Brain microvascular endothelial cell (primary cell): ENCODE data around the gene ANKRD24.

Experiments used
- DNase-seq: peaks from one replicate; pipeline ENCODE4 v3.0.0-alpha.2; 2020
- H3K27ac ChIP-seq: fragments of 250-450 bp; sonication (Bioruptor Pico); 2 replicates; pipeline ENCODE4 v1.5.1; 2020; ENCODE audit warnings: mild to moderate bottlenecking, moderate library complexity
- H3K27me3 ChIP-seq: fragments of 250-450 bp; sonication (Bioruptor Pico); replicated peaks from 2 replicates; pipeline ENCODE4 v1.5.1; 2020; ENCODE audit warnings: mild to moderate bottlenecking
- H3K36me3 ChIP-seq: fragments of 250-450 bp; sonication (Bioruptor Pico); replicated peaks from 2 replicates; pipeline ENCODE4 v1.5.1; 2020; ENCODE audit warnings: mild to moderate bottlenecking
- H3K4me3 ChIP-seq: 2 replicates; pipeline ENCODE4 v1.5.1; 2011; ENCODE audit warnings: low read depth, mild to moderate bottlenecking, control low read depth, low read length, moderate library complexity
- in situ Hi-C: cut with HindIII; loops from 2 replicates; pipeline ENCODE4 v1.10.0; 2017; ENCODE audit warnings: low sequenced_read_pairs, low pct_ligation_motif_present
- TF ChIP-seq, protein P1 (sequence below): IDR thresholded peaks from 2 replicates; pipeline ENCODE4 v1.5.1; 2011; ENCODE audit warnings: low read depth, mild to moderate bottlenecking, moderate library complexity, low read length, control low read depth, inconsistent platforms; ENCODE audit errors: missing control alignments

ANKRD24 gene

DNA sequence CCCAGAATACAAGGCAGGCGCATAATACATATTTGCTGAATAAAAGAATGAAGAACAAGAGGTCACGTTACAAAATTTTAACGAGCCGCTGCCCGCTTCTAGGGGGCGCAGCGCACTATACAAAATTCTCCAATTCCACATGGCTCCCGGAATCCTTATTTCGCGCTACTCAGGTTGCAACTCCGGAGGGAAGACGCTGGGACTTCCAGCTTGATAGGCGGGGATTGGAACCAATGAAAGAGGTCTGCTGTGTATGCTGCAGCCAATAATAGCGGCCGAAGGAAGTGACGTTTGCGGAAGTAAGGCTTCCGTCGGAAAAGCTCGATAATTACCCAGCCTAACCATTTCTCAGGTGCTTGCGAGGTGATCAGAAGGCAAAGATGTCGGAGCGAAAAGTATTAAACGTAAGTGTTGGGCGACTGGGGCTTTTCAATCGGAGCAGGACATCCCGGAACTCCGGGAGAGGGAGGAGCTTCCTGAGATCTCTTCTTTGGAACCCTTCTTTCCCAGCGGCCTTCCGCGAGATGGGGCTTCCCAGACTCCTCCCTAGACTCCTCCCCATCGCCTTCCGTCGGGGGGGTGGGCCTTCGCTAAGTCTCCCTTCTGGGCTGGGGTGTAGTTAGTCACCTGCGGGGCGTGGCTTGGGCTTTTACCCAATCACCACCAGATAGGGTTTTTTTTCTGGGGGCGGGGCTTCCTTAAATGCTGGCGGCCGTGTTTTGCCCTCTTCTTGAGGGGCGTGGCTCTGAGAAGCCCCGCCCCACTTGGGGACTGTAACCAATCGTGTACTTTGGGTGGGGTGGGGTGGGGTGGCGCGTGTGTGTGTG, 64.5 kb downstream of the ANKRD24 start, which contains the start of gene YJU2:
Gene YJU2 (plus strand): TSS at position 314 of the 827 bp plus-strand sequence. CDS start 67 bp downstream, at position 381.
- Histone ChIP-seq H3K36me3 (peaks cover 15% of the 10 kb centered on the region), H3K27me3 (no peaks in the 10 kb centered on the region), H3K27ac (peak within 1 kb of the TSS; percentile 96), H3K4me3 (peak within 1 kb of the TSS; percentile 91)
- TF ChIP-seq, protein P1, sequence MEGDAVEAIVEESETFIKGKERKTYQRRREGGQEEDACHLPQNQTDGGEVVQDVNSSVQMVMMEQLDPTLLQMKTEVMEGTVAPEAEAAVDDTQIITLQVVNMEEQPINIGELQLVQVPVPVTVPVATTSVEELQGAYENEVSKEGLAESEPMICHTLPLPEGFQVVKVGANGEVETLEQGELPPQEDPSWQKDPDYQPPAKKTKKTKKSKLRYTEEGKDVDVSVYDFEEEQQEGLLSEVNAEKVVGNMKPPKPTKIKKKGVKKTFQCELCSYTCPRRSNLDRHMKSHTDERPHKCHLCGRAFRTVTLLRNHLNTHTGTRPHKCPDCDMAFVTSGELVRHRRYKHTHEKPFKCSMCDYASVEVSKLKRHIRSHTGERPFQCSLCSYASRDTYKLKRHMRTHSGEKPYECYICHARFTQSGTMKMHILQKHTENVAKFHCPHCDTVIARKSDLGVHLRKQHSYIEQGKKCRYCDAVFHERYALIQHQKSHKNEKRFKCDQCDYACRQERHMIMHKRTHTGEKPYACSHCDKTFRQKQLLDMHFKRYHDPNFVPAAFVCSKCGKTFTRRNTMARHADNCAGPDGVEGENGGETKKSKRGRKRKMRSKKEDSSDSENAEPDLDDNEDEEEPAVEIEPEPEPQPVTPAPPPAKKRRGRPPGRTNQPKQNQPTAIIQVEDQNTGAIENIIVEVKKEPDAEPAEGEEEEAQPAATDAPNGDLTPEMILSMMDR, result peak; percentile 73
- peak; percentile 99 for DNase-seq
- in situ Hi-C loops, result no loop called here

DNA sequence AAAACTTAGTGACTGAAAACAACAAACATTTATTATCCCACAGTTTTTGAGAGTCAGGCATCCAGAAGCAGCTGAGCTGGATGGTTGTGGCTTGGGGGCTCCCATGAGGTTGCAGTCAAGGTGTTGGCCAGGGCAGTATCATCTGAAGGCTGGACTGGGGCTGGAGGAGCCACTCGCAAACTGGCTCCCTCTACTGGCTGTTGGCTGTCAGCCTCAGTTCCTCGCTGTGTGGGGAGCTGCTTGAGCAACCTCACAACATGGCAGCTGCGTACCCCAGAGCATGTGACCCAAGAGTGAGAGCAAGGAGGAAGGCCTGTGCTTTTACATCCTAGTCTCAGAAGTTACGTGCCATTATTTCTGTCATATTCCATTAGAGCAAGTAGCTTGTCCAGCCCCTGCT, 74.1 kb downstream of the ANKRD24 start:
- in situ Hi-C loops, result no loop called here
- Histone ChIP-seq H3K27me3 (no peaks in the 10 kb centered on the region), H3K27ac (no peak overlapping the region), H3K4me3 (no peak overlapping the region), H3K36me3 (peaks cover 27% of the 10 kb centered on the region)
- TF ChIP-seq, protein P1, result peak; percentile 43
- no peak for DNase-seq

DNA sequence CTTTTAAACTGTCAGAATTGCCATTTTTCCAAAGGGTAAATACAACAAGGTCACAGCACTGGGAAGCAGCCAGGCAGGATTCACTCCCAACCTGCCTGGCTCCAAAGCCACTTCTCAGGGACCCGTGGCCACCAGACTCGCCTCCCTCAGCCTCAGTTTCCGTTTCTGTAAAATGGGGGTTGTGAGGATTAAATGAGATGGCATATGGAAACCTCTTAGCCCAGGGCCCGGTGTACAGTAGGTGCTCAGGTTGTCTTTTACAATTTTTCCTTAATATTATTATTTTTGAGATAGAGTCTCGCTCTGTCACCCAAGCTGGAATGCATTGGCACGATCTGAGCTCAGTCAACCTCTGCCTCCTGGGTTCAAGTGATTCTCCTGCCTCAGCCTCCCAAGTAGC, 74.5 kb downstream of the ANKRD24 start:
- no peak overlapping the region for H3K27ac ChIP-seq
- no peaks in the 10 kb centered on the region for H3K27me3 ChIP-seq
- H3K4me3 ChIP-seq, result no peak overlapping the region
- H3K36me3 ChIP-seq, result peaks cover 25% of the 10 kb centered on the region
- DNase-seq, result no peak
- TF ChIP-seq, protein P1, result no peak
- in situ Hi-C loops, result no loop called here

DNA sequence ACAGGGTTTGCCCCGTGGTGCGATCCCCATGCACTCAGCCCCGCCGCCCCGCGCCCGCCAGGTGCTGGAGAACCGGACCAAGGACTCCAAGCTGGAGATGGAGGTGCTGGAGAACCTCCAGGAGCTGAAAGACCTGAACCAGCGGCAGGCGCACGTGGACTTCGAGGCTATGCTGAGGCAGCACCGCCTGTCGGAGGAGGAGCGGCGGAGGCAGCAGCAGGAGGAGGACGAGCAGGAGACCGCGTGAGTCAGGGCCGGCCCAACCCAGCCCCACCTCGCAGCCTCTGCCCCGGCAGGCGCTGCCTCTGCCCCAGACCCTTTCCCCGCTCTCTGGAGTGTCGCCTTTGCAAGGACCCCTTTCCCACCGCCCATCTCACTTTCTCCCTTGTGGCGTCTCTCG, 75.7 kb downstream of the ANKRD24 start:
- H3K27me3 ChIP-seq, result no peaks in the 10 kb centered on the region
- H3K4me3 ChIP-seq, result no peak overlapping the region
- H3K36me3 ChIP-seq, result peaks cover 26% of the 10 kb centered on the region
- TF ChIP-seq, protein P1, result no peak
- no peak for DNase-seq
- H3K27ac ChIP-seq, result no peak overlapping the region
- in situ Hi-C loops, result no loop called here

DNA sequence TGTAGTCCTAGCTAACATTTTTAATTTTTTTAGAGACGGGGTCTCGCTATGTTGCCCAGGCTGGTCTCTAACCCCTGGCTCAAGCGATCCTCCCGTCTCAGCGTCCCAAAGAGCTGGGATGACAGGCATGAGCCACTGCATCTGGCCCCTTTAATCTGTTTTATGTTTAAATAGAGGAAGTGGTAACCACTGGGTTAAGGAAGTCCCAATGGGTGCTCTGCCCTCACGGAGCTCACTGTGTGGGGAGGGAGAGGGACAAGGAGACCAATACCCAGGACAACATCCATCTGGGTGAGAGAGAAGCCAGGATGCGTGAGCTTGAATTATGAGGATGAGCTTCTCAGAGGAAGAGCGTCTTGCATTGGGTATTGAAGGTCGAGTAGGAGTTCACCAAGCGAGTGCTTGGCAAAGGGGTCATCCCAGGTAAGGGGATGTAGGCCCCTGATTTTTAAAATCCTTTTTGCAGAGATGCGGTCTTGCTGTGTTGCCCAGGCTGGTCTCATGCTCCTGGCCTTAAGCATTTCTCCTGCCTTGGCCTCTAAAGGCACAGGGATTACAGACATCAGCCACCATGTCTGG, 78.2 kb downstream of the ANKRD24 start:
- TF ChIP-seq, protein P1, result no peak
- Histone ChIP-seq H3K27me3 (no peaks in the 10 kb centered on the region), H3K27ac (no peak overlapping the region), H3K4me3 (no peak overlapping the region), H3K36me3 (peaks cover 20% of the 10 kb centered on the region)
- DNase-seq, result no peak
- in situ Hi-C loops, result no loop called here

DNA sequence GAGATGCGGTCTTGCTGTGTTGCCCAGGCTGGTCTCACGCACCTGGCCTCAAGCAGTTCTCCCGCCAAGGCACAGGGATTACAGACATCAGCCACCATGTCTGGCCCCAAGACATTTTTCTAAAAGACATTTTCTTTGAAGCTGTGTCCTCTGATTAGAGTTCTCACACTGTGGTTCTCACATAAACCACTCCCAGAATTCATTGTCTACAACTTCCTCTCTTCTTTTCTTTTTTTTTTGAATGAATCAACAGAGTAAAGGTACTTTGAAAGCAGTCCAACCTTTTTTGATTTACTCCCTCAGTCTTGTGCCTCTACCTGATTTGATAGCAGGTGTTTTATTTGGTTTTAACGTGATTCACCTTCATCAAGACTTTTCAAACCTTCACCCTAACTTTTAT, 82.3 kb downstream of the ANKRD24 start:
- H3K27me3 ChIP-seq, result no peaks in the 10 kb centered on the region
- no peak overlapping the region for H3K4me3 ChIP-seq
- DNase-seq, result no peak
- no peak overlapping the region for H3K27ac ChIP-seq
- in situ Hi-C loops, result no loop called here
- H3K36me3 ChIP-seq, result peaks cover 19% of the 10 kb centered on the region
- TF ChIP-seq, protein P1, result no peak
